GM19240 (cell line): ENCODE data around the gene WTIP.
"Not testable (repeated sequence)": the region's sequence is repeated elsewhere in the genome, so short reads cannot be mapped to it uniquely, and the experiment has no call there.

Source experiments
- DNase-seq: peaks from one replicate; pipeline ENCODE4 v3.0.0; 2011; ENCODE audit warnings: low spot score; ENCODE audit not compliant: insufficient read length

The WTIP gene

GRCh38 chr19:34480971-34481841, at the start of gene WTIP:
TSS of gene WTIP (plus strand) at chr19:34481758. CDS start at chr19:34481975, 217 bp downstream.
- DNase-seq: no peak

- no peak for DNase-seq
Observed at GRCh38 chr19:34432797-34433196, 48.8 kb upstream of the WTIP start.

- no peak for DNase-seq
Observed at GRCh38 chr19:34436716-34437115, 44.8 kb upstream of the WTIP start.

GRCh38 chr19:34448191-34448590, 33.4 kb upstream of the WTIP start:
- DNase-seq: no peak

- DNase-seq: no peak
Observed at GRCh38 chr19:34452723-34453122, 28.8 kb upstream of the WTIP start.

- no peak for DNase-seq
Observed at GRCh38 chr19:34454091-34454490, 27.5 kb upstream of the WTIP start.

GRCh38 chr19:34454685-34455084, 26.9 kb upstream of the WTIP start:
- DNase-seq: no peak

- DNase-seq: not testable (repeated sequence)
Observed at GRCh38 chr19:34455783-34456480, 25.6 kb upstream of the WTIP start.

GRCh38 chr19:34457446-34457845, 24.1 kb upstream of the WTIP start:
- no peak for DNase-seq

GRCh38 chr19:34458677-34459076, 22.9 kb upstream of the WTIP start:
- DNase-seq: no peak

- no peak for DNase-seq
Observed at GRCh38 chr19:34459614-34460013, 21.9 kb upstream of the WTIP start.

- no peak for DNase-seq
Observed at GRCh38 chr19:34461375-34462100, 20.0 kb upstream of the WTIP start.

- not testable (repeated sequence) for DNase-seq
Observed at GRCh38 chr19:34464785-34465184, 16.8 kb upstream of the WTIP start.

- DNase-seq: no peak
Observed at GRCh38 chr19:34468409-34468808, 13.1 kb upstream of the WTIP start.

- not testable (repeated sequence) for DNase-seq
Observed at GRCh38 chr19:34469026-34469425, 12.5 kb upstream of the WTIP start.

GRCh38 chr19:34471906-34472700, 9.5 kb upstream of the WTIP start:
- no peak for DNase-seq

GRCh38 chr19:34474233-34474989, 7.1 kb upstream of the WTIP start:
- DNase-seq: no peak

GRCh38 chr19:34475026-34475974, 6.3 kb upstream of the WTIP start:
- no peak for DNase-seq

- DNase-seq: no peak
Observed at GRCh38 chr19:34475975-34476594, 5.5 kb upstream of the WTIP start.
